NCI-H69 (cell line): ENCODE measurements around the gene PCED1A.
"Not testable (repeated sequence)": the region's sequence is repeated elsewhere in the genome, so short reads cannot be mapped to it uniquely, and the experiment has no call there.

Experiments used
- DNase-seq: peaks from one replicate; lab custom pipeline; 2025; lab: John Stamatoyannopoulos, UW

PCED1A gene

GRCh38 chr20:2865630-2866029 is 25.2 kb upstream of the PCED1A start:
- peak; percentile 9 for DNase-seq

GRCh38 chr20:2865101-2865500 is 24.6 kb upstream of the PCED1A start:
- no peak for DNase-seq

GRCh38 chr20:2864626-2865025 is 24.2 kb upstream of the PCED1A start:
- no peak for DNase-seq

- no peak for DNase-seq
Measured at GRCh38 chr20:2859330-2860121, 19.1 kb upstream of the PCED1A start.

- no peak for DNase-seq
Measured at GRCh38 chr20:2858591-2858990, 18.1 kb upstream of the PCED1A start.

GRCh38 chr20:2851086-2851485 is 10.6 kb upstream of the PCED1A start:
- no peak for DNase-seq

GRCh38 chr20:2849529-2849928 is 9.1 kb upstream of the PCED1A start:
- DNase-seq = no peak

GRCh38 chr20:2847802-2848201 is 7.3 kb upstream of the PCED1A start:
- DNase-seq = no peak

GRCh38 chr20:2846698-2847097 is 6.2 kb upstream of the PCED1A start:
- DNase-seq = no peak

GRCh38 chr20:2845607-2846006 is 5.2 kb upstream of the PCED1A start:
- no peak for DNase-seq

GRCh38 chr20:2840967-2841531 is 594 bp upstream of the PCED1A start:
- DNase-seq = peak; percentile 71

- DNase-seq = no peak
Measured at GRCh38 chr20:2839732-2840137, 720 bp downstream of the PCED1A start.

- DNase-seq = no peak
Measured at GRCh38 chr20:2838847-2839671, 1.4 kb downstream of the PCED1A start.

GRCh38 chr20:2838170-2838797 is 2.2 kb downstream of the PCED1A start:
- no peak for DNase-seq

- no peak for DNase-seq
Measured at GRCh38 chr20:2837221-2837960, 3.1 kb downstream of the PCED1A start.

- DNase-seq = no peak
Measured at GRCh38 chr20:2836035-2836434, 4.4 kb downstream of the PCED1A start.

GRCh38 chr20:2835331-2835796 is 5.1 kb downstream of the PCED1A start:
- DNase-seq = no peak

GRCh38 chr20:2834401-2835110 is 5.9 kb downstream of the PCED1A start:
- DNase-seq = no peak

- DNase-seq = no peak
Measured at GRCh38 chr20:2833761-2834160, 6.7 kb downstream of the PCED1A start.

GRCh38 chr20:2831206-2831605 is 9.2 kb downstream of the PCED1A start:
- not testable (repeated sequence) for DNase-seq

- DNase-seq = no peak
Measured at GRCh38 chr20:2829376-2829775, 11.1 kb downstream of the PCED1A start.
